ENCODE measurements around the gene MEPCE. TPM values are rescaled to one million over a fixed set of nuclear protein-coding genes. Genes with fewer than 3 reads are reported as not detected.
"Not testable (repeated sequence)": the region's sequence is repeated elsewhere in the genome, so short reads cannot be mapped to it uniquely, and the experiment has no call there.

MEPCE gene
- total RNA-seq, 1 donor from 2014 or later = 38.5 TPM

DNA sequence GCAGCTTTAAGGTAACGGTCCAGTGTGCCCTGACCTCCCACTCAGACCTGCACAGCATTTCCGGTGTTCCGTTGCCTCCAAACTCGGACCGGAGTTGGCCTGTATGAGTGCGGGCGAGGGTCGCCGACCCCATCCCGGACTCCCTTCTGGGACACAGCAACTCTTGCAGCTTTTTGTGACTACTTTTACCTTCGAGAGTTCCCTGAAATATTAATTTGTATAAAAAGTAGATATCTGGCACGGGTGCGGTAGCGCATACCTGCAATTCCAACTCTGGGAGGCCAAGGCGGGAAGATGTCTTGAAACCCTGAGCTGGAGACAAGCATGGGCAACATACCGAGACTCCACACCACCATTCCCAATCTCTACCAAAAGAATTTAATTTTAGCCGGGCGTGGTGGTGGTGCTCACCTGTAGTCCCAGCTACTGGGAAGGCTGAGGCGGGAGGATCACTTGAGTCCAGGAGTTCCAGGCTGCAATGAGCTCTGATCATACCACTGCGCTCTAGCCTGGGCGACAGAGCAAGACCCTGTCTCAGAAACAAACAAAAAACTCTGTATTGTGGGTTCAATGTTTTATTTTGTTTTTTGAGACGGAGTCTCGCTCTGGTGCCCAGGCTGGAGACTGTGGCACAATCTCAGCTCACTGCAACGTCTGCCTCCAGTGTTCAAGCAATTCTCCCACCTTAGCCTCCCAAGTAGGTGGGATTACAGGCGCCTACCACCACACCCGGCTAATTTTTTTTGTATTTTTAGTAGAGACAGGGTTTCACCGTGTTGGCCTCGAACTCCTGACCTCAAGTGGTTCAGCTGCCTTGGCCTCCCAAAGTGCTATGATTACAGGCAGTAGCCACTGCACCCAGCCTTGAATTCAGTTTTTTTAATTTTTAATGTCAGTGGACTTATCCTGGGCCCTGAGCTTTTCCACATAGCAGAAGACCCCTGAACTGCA, 7.8 kb downstream of the MEPCE start:
- no peak for DNase-seq (ENCODE audit: low spot score in 2 of 2, unreplicated experiment in 2 of 2)
- peaks cover 23% of the 10 kb centered on the region for H3K4me1 Mint-ChIP-seq
- H3K4me3 Mint-ChIP-seq = peak overlapping the region; percentile 31
- H3K27ac Mint-ChIP-seq = no peak overlapping the region
- H3K36me3 Mint-ChIP-seq = peaks cover 6% of the 10 kb centered on the region
- TF ChIP-seq, protein P1, sequence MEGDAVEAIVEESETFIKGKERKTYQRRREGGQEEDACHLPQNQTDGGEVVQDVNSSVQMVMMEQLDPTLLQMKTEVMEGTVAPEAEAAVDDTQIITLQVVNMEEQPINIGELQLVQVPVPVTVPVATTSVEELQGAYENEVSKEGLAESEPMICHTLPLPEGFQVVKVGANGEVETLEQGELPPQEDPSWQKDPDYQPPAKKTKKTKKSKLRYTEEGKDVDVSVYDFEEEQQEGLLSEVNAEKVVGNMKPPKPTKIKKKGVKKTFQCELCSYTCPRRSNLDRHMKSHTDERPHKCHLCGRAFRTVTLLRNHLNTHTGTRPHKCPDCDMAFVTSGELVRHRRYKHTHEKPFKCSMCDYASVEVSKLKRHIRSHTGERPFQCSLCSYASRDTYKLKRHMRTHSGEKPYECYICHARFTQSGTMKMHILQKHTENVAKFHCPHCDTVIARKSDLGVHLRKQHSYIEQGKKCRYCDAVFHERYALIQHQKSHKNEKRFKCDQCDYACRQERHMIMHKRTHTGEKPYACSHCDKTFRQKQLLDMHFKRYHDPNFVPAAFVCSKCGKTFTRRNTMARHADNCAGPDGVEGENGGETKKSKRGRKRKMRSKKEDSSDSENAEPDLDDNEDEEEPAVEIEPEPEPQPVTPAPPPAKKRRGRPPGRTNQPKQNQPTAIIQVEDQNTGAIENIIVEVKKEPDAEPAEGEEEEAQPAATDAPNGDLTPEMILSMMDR (IDR thresholded peaks at IDR 0.05; ENCODE audit: unreplicated experiment) = no peak
- no peaks in the 10 kb centered on the region for H3K27me3 Mint-ChIP-seq (ENCODE audit: low read depth)
- H3K9me3 Mint-ChIP-seq = no peaks in the 10 kb centered on the region

DNA sequence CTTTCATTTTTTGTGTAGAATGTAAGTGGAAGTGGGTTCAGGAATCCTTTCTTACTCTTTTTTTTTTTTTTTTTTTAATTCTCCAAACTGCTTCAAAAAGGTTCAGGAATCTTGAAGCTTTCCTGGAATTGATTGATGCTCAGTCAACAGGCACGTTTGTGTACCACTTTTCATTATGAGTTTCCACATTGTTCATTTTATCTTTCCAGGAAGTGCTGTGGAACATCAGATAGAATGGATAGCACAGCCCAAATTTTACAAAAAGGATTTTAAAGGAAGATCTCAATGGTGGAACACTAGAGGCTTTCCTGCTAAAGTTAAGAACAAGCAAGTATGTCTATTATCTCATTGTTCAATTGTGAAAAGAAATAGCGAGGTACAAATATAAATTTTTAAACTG, 8.5 kb downstream of the MEPCE start:
- peak overlapping the region; percentile 45 for H3K27ac Mint-ChIP-seq
- DNase-seq (ENCODE audit: low spot score in 2 of 2, unreplicated experiment in 2 of 2) = no peak
- TF ChIP-seq, protein P1 (IDR thresholded peaks at IDR 0.05; ENCODE audit: unreplicated experiment) = no peak
- H3K9me3 Mint-ChIP-seq = no peaks in the 10 kb centered on the region
- H3K36me3 Mint-ChIP-seq = peaks cover 6% of the 10 kb centered on the region
- no peak overlapping the region for H3K4me3 Mint-ChIP-seq
- peaks cover 19% of the 10 kb centered on the region for H3K4me1 Mint-ChIP-seq
- H3K27me3 Mint-ChIP-seq (ENCODE audit: low read depth) = no peaks in the 10 kb centered on the region

DNA sequence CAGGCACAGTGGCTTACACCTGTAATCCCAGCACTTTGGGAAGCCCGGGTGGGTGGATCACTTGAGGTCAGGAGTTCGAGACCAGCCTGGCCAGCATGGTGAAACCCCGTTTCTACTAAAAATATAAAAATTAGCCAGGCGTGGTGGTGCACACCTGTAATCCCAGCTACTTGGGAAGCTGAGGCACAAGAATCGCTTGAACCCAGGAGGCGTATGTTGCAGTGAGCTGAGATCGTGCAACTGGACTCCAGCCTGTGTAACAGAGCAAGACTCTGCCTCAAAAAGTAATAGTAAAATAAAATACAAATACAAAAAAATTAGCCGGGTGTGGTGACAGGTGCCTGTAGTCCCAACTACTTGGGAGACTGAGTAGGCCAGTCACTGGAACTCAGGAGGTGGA, 9.1 kb downstream of the MEPCE start:
- not testable (repeated sequence) for H3K9me3 Mint-ChIP-seq; H3K27me3 Mint-ChIP-seq (ENCODE audit: low read depth); DNase-seq (ENCODE audit: low spot score in 2 of 2, unreplicated experiment in 2 of 2); H3K27ac Mint-ChIP-seq; H3K4me3 Mint-ChIP-seq; H3K36me3 Mint-ChIP-seq
- H3K4me1 Mint-ChIP-seq = peaks cover 17% of the 10 kb centered on the region

DNA sequence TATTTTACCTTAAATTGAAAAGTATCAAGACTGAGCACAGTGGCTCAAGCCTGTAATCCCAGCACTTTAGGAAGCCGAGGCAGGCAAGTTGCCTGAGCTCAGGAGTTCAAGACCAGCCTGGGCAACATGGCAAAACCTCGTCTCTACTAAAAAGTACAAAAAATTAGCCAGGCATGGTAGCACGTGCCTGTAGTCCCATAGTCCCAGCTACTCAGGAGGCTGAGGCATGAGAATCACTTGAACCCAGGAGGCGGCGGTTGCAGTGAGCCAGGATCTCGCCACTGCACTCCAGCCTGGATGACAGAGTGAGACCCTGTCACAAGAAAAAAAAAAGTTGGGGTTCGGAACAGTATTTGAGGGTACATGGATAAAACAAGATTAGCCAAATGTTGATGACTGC, 9.6 kb downstream of the MEPCE start:
- peaks cover 16% of the 10 kb centered on the region for H3K4me1 Mint-ChIP-seq
- H3K36me3 Mint-ChIP-seq; H3K4me3 Mint-ChIP-seq; H3K9me3 Mint-ChIP-seq; H3K27me3 Mint-ChIP-seq (ENCODE audit: low read depth); DNase-seq (ENCODE audit: low spot score in 2 of 2, unreplicated experiment in 2 of 2); H3K27ac Mint-ChIP-seq: not testable (repeated sequence)

DNA sequence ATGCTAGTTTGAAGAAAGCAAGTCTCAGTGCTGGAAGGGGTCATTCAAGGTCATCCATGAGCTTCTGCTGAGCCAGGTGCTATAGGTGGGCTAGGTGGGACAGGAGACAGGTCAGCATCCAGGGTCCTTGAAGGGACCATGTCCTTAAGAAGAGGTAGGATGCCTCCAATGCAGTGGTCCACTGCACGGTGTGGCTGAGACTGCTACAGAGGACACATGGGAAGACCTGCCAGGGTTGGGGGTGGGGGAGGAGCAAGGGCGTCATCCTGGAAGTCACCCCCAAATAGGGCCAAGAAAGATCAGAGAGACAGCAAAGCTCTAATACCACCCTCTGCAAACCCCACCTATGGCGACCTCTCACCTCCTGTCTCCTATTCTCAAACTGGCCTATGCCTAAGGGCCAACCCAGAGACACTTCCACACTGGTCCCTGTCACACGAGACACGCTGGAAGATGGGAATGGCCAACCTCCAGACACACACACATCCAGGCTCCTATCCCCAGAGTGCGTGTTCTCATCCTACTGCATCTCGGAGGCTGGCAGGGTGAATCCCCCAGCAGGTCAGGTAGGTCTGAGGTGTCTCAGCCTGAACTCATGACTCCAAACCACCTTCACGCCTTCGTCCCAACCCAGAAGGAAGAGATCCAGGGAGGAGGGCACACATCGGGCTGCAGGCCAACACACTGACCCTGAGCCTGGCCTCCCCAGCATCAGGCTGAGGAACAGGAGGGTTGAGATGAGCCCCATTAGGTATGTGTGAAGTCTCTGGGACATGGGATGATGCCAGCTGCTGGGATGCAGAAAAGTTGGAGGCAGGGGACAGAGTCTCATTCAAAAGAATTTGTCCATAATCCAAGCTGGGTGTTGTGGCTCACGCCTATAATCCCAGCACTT, 12.3 kb downstream of the MEPCE start:
- no peaks in the 10 kb centered on the region for H3K27me3 Mint-ChIP-seq (ENCODE audit: low read depth)
- no peaks in the 10 kb centered on the region for H3K36me3 Mint-ChIP-seq
- H3K4me3 Mint-ChIP-seq = no peak overlapping the region
- no peaks in the 10 kb centered on the region for H3K9me3 Mint-ChIP-seq
- H3K27ac Mint-ChIP-seq = peak overlapping the region; percentile 39
- DNase-seq (ENCODE audit: low spot score in 2 of 2, unreplicated experiment in 2 of 2) = no peak
- TF ChIP-seq, protein P1 (IDR thresholded peaks at IDR 0.05; ENCODE audit: unreplicated experiment) = no peak
- H3K4me1 Mint-ChIP-seq = no peaks in the 10 kb centered on the region

DNA sequence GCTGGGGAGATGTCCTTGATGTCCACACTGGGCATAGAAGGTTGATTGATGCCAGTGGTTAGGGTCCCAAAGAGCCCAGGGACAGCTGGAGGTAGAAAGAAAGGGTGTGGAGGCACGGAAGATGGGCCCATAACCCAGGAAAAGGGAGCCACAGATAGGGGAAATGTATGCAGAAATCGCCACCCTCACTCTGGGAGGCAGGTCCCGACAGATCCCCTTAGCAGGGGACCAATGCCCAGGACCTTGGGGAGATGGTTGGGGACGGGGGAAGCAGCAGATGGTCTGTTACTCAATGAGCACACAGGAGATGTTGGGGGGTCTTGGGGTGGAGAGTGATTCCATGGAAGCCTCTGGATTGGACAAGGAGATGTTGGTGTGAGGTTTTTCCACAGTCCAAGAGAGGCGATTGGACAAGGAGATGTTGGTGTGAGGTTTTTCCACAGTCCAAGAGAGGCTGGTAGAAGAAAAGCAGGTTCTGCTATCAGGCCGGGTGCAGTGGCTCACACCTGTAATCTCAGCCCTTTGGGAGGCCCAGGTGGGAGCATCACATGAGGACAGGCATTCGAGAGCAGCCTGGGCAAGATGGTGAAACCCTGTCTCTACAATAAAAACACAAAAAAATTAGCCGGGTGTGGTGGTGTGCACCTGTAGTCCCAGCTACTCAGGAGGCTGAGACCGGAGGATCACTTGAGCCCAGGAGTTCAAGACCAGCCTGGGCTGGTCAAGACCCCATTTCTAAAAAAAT, 13.6 kb downstream of the MEPCE start:
- H3K27me3 Mint-ChIP-seq (ENCODE audit: low read depth) = no peaks in the 10 kb centered on the region
- H3K4me1 Mint-ChIP-seq = no peaks in the 10 kb centered on the region
- H3K36me3 Mint-ChIP-seq = no peaks in the 10 kb centered on the region
- no peaks in the 10 kb centered on the region for H3K9me3 Mint-ChIP-seq
- DNase-seq (ENCODE audit: low spot score in 2 of 2, unreplicated experiment in 2 of 2) = no peak
- H3K4me3 Mint-ChIP-seq = no peak overlapping the region
- H3K27ac Mint-ChIP-seq = no peak overlapping the region
- TF ChIP-seq, protein P1 (IDR thresholded peaks at IDR 0.05; ENCODE audit: unreplicated experiment) = no peak

All from mesothelial cell of epicardium (in vitro differentiated cells).